ENCODE results near the gene TCP1. TPM values are rescaled to one million over a fixed set of nuclear protein-coding genes. Genes with fewer than 3 reads are reported as not detected.

The TCP1 gene
- total and polyA plus RNA-seq, 2 donors (not counting 3 experiments of a cell fraction or from before 2014, with no cell fraction given), result 168 to 302 TPM

GRCh38 chr6:159823953-159824352 is 34.6 kb upstream of the TCP1 start:
- H4K20me1 ChIP-seq (replicated peaks; ENCODE audit: control insufficient read depth, extremely low read depth, insufficient read depth, low read length), result no peaks in the 10 kb centered on the region
- ChIA-PET POLR2A (no interaction called here), CTCF (no interaction called here)
- TF ChIP-seq POLR2A (IDR thresholded peaks at IDR 0.05; ENCODE audit: low read depth, low read length), result no peak
- no peak for TF ChIP-seq CTCF (IDR thresholded peaks at IDR 0.05; ENCODE audit: extremely low read depth in 1 of 2, insufficient read depth in 1 of 2, low read depth in 1 of 2, low read length in 2 of 2)
- TF ChIP-seq EZH2 (IDR thresholded peaks at IDR 0.05; ENCODE audit: borderline replicate concordance, low read depth, low read length, severe bottlenecking), result no peak
- TF ChIP-seq MAX (IDR thresholded peaks at IDR 0.05; ENCODE audit: insufficient read depth, insufficient read length), result no peak
- no peak for TF ChIP-seq MYC (IDR thresholded peaks at IDR 0.05; ENCODE audit: low read depth, low read length)
- TF ChIP-seq GATA2 (IDR thresholded peaks at IDR 0.05; ENCODE audit: insufficient read depth, insufficient read length, low read depth, low read length), result no peak
- no peak for TF ChIP-seq POLR2AphosphoS5 (IDR thresholded peaks at IDR 0.05; ENCODE audit: insufficient read depth, low read depth, low read length)
- no peak for TF ChIP-seq FOS (IDR thresholded peaks at IDR 0.05; ENCODE audit: borderline replicate concordance, insufficient read depth, low read length)
- TF ChIP-seq JUN (IDR thresholded peaks at IDR 0.05; ENCODE audit: borderline replicate concordance, insufficient read depth, insufficient read length, low read depth), result no peak
- FAIRE-seq (no peak), DNase-seq (ENCODE audit: low read depth, low spot score) (no peak)
- no peak overlapping the region for H3K9ac ChIP-seq (replicated peaks; ENCODE audit: extremely low read depth, insufficient read depth, low read length)
- H3K9me1 ChIP-seq (replicated peaks; ENCODE audit: control insufficient read depth, extremely low read depth, insufficient read depth, low read length), result no peaks in the 10 kb centered on the region
- H3K4me1 ChIP-seq (ENCODE audit: control insufficient read depth, extremely low read depth, insufficient read depth, low read length), result no peaks in the 10 kb centered on the region
- intact Hi-C loops (cut with micrococcal nuclease) (no loop called here), dilution Hi-C loops (cut with MboI; ENCODE audit: extremely low pct_ligation_motif_present, low sequenced_read_pairs) (no loop called here)
- H2AFZ ChIP-seq (ENCODE audit: low read depth, low read length), result no peak overlapping the region
- no TSS peak for BruUV-seq (replicated peaks)
- no peak overlapping the region for H3K27ac ChIP-seq (ENCODE audit: insufficient read depth, low read depth, low read length)
- H3K36me3 ChIP-seq (ENCODE audit: control insufficient read depth in 2 of 2, extremely low read depth in 1 of 2, insufficient read depth in 2 of 2, low read length in 2 of 2), result no peaks in the 10 kb centered on the region
- H3K4me2 ChIP-seq (ENCODE audit: insufficient read depth, low read length), result no peak overlapping the region
- H3K9me3 ChIP-seq (replicated peaks; ENCODE audit: control insufficient read depth, insufficient read depth, low read length), result no peaks in the 10 kb centered on the region
- H3K4me3 ChIP-seq (replicated peaks in 1 of 3; ENCODE audit: insufficient read depth in 1 of 3, low read depth in 1 of 3, low read length in 3 of 3), result no peak overlapping the region
- H3K79me2 ChIP-seq (ENCODE audit: control insufficient read depth, insufficient read depth, low read length), result no peaks in the 10 kb centered on the region
- peaks cover 0 to 2% of the 10 kb centered on the region in 2 experiments for H3K27me3 ChIP-seq (ENCODE audit: control insufficient read depth in 2 of 2, insufficient read depth in 2 of 2, low read length in 2 of 2)
